Activated gamma-delta T cell (primary cell): ENCODE measurements around the gene MFAP2.
"Not testable (repeated sequence)": the region's sequence is repeated elsewhere in the genome, so short reads cannot be mapped to it uniquely, and the experiment has no call there.

Source experiments
- DNase-seq: peaks from one replicate; lab custom pipeline; 2025; lab: John Stamatoyannopoulos, UW

MFAP2 gene

DNA sequence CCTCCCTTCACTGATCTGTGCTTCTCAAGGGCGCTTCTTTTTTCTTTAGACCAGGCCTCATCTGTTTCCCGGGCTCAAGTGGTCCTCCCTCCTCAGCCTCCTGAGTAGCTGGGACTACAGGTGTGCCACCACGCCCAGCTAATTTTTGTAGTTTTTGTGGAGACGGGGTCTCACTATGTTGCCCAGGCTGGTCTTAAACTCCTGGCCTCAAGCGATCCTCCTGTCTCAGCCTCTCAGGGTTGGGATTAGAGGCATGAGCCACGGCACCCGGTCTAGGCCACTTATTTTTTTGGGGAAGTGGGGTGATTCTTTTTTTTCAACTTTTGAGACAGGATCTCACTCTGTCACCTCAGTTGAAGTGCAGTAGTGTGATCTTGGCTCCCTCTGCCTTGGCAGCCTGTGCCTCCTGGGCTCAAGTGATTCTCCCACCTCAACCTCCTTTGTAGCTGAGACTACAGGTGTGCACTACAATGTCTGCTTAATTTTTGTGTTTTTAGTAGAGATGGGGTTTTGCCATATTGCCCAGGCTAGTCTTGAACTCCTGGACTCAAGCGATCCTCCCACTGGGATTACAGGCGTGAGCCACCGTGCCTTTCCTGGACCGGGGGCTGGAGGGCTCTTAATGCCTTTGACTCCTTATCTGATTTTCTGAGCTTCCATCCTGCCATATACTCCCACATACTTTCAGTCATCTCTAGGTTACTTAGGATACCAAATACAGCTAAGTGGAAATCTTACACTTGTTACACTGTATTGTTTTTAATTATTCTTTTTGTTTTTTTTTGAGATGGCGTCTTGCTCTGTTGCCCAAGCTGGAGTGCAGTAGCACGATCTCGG lies 18.9 kb downstream of the MFAP2 start:
- DNase-seq = no peak

GRCh38 chr1:16960560-16961296 lies 19.7 kb downstream of the MFAP2 start:
- DNase-seq = peak; percentile 52

DNA sequence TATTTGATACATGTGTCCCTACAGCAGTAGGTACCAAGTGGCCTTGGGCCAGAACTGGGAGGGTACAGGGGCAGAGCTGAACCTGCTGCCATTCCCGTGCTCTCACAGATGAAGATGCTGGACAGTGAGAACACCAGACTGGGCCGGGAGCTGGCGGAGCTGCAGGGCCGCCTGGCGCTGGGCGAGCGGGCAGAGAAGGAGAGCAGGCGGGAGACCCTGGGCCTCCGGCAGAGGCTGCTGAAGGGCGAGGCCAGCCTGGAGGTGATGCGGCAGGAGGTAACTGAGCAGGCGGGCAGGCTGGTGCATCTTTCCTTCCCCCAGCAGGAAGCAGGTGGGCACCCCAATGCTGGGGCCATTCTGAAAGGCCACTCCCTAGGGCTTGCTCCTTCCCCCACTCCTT lies 21.9 kb downstream of the MFAP2 start:
- no peak for DNase-seq

GRCh38 chr1:16957731-16958130 lies 22.7 kb downstream of the MFAP2 start:
- no peak for DNase-seq

DNA sequence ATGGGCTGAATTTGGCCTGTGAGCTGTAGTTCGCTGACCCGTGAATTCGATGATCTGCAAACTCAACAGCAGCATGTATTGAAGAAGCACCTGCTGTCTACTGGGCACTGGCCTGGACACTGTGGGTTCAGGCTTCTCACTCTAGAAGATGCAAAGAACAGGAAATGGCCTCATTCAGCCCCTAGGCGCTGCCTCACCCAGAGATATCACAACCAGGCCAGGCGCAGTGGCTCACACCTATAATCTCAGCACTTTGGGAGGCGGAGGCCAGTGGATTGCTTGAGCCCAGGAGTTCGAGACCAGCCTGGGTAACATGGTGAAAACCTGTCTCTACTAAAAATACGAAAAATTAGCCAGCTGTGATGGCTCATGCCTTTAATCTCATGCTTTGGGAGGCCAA lies 23.6 kb downstream of the MFAP2 start:
- no peak for DNase-seq

GRCh38 chr1:16955186-16955585 lies 25.2 kb downstream of the MFAP2 start:
- DNase-seq = no peak

GRCh38 chr1:16954579-16954978 lies 25.8 kb downstream of the MFAP2 start:
- no peak for DNase-seq

GRCh38 chr1:16952376-16952775 lies 28.0 kb downstream of the MFAP2 start:
- DNase-seq = not testable (repeated sequence)

- DNase-seq = not testable (repeated sequence)
Observed at GRCh38 chr1:16949026-16949425, 31.4 kb downstream of the MFAP2 start.

DNA sequence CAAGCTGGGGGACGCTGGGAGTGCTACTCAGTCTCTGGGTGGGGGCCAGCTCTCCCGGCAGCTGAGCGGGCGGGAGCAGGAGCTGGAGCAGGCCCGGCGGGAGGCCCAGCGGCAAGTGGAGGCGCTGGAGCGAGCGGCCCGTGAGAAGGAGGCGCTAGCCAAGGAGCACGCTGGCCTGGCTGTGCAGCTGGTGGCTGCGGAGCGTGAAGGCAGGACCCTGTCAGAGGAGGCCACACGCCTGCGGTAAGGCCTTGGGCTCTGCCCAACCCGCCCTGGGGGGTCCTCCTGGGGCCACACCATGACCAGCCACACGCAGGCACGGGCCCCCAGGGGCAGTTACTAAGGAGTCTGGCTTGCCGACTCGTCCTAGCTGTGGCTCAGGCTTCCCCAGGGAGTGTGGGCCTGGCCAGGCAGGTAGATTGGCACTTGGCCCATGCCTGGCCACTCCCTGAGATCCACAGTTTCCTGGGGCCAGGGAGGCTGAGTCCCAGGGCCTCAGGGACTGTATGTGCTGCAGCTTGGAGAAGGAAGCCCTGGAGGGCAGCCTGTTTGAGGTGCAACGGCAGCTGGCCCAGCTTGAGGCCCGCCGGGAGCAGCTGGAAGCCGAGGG lies 32.0 kb downstream of the MFAP2 start:
- not testable (repeated sequence) for DNase-seq

GRCh38 chr1:16946646-16947045 lies 33.8 kb downstream of the MFAP2 start:
- no peak for DNase-seq

DNA sequence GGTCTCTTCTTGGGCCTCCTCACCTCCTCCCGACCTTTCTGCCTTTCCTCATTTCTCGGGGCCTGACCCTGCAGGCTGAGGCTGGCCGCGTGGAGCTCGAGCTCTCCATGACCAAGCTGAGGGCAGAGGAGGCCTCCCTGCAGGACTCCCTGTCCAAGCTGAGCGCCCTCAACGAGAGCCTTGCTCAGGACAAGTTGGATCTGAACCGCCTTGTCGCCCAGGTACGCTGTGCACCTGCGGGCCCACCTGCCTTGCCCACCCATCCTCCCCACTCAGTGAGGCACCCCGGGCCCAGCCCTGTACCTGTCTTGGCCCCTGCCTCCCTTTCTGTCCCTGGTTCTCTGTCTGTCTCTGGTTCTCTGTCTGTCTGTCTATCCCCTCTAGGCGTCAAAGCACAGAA lies 34.2 kb downstream of the MFAP2 start:
- not testable (repeated sequence) for DNase-seq

DNA sequence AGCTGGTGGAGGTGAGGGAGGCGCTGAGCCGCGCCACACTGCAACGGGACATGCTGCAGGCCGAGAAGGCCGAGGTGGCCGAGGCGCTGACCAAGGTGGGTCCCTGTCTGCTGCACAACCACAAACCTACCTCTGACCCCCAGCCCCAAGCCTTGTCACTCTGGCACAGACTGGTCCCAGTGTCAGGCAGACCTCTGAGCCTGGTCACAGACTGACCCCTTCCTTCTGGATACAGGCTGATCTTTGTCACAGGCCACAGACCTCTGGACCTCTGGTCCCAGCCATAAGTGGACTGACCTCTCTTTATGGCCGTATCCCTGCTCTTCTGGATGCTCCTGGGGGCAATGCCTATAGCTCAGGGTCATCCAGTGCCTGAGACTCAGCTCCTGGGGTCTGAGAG lies 34.9 kb downstream of the MFAP2 start:
- DNase-seq = not testable (repeated sequence)

- DNase-seq = no peak
Observed at GRCh38 chr1:16944038-16944437, 36.4 kb downstream of the MFAP2 start.

- not testable (repeated sequence) for DNase-seq
Observed at GRCh38 chr1:16939386-16940180, 40.8 kb downstream of the MFAP2 start.

DNA sequence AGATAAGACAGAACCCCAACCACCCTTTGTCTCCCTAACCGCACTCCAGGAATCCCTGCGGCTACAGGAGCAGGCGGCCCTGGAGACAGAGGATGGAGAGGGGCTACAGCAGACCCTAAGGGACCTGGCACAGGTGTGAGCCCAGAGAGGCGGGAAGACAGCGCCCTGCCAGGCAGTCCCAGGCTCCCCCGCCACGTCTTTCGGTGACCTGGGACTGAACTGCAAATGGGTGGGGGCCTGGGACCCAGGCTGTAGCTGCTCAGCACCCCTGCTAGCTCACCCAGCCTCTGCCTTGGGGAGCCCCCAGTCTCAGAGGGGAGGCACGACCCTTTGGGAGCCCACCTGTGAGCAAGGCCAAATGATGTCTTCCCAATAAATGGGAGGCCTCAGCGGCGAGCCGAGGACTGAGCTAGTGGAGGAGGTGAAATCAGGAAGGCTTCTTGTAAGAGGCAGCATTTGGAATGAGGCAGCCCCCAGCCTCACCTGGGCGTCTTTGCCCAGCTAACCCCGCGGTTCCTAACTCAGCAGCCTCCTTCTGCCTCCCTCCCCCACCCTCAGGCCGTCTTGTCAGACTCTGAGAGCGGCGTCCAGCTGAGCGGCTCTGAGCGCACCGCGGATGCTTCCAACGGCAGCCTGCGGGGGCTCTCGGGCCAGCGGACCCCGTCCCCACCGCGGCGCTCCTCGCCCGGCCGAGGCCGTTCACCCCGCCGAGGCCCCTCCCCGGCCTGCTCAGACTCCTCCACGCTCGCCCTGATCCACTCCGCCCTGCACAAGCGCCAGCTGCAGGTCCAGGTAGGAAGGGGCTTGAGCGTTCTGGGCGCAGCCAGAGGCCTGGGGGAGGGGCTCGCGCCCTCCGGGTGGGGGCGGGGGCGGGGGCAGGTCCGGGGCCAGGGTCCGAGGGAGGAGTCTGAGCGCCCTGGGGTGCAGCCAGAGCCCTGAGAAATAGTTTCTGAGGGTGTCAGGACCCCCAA lies 41.8 kb downstream of the MFAP2 start:
- no peak for DNase-seq

DNA sequence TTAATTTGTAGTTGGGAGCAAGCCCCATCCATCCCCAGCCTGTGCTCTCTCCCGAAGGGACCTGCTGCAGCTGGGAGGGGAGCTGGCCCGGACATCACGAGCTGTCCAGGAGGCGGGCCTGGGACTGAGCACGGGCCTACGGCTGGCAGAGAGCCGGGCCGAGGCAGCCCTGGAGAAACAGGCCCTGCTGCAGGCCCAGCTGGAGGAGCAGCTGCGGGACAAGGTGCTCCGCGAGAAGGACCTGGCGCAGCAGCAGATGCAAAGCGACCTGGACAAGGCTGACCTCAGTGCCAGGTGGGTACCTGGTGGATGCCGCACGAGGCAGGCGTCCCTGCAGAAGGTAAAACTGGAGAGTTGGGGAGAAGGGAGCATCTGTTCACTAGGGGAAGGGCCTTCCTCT lies 43.8 kb downstream of the MFAP2 start:
- DNase-seq = not testable (repeated sequence)

DNA sequence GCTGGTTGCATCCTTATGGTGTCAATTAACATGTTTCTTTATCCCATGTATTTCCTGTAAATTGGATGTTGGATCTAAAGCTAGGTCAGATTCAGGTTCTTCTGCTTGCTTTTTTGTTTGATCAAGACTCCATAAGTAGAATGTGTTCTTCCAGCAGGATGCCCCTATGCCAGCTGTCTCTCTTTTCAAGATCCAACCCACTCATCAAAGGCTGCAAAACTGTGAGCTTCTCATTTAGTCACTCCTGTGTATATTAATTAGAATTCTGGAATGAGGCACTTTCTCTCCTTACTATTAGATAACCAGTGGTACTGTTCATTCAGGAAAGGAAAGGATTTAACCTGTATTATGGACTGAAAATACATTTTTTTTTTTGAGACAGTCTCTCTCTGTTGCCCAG lies 46.5 kb downstream of the MFAP2 start:
- DNase-seq = not testable (repeated sequence)

DNA sequence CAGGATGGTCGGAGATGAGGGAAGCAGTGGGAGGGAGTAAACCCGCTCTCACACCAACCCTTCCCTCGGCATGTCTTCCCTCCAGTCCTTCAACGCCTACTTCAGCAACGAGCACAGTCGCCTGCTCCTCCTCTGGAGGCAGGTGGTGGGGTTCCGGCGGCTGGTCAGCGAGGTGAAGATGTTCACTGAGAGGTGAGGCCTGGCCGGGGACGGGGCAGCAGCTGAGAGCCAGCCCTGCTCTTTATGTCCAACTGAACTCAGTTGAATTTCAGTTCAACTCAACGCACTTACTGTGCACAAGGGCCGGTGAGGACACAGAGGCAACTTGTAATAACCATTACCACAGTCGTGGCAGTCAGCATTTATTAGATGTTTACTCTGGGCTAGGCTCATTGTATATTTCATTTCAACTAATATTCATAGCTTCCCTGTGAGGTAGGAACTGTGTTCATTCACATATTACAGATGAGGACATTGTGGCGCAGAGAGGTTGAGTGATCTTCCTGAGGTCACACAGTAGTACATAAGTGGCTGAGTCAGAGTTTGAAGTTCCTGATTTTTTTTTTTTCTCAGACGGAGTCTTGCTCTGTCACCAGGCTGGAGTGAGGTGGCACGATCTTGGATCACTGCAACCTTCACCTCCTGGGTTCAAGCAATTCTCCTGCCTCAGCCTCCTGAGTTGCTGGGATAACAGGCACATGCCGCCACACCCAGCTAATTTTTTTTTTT lies 49.0 kb downstream of the MFAP2 start:
- DNase-seq = not testable (repeated sequence)
